ENCODE measurements around the gene KCNJ3.

KCNJ3 gene

GRCh38 chr2:154826827-154827226, 128.3 kb downstream of the KCNJ3 start:
- no peak overlapping the region for H3K23ac ChIP-seq (ENCODE audit: low read length in 2 of 2)
- no peak overlapping the region for H2BK5ac ChIP-seq (ENCODE audit: low read depth, low read length, poor library complexity, severe bottlenecking)
- no peak for DNase-seq
- H3K4me2 ChIP-seq (ENCODE audit: low read length, poor library complexity, severe bottlenecking), result no peak overlapping the region
- no peak overlapping the region for H3K27ac ChIP-seq (ENCODE audit: low read length, poor library complexity, severe bottlenecking)
- no peak overlapping the region for H3K18ac ChIP-seq (ENCODE audit: low read depth in 1 of 2, low read length in 2 of 2)
- WGBS, result 66% methylated on average over 3 of the region's 5 CpGs
- H3K79me1 ChIP-seq (replicated peaks; ENCODE audit: low read length, poor library complexity, severe bottlenecking), result no peaks in the 10 kb centered on the region
- no peak overlapping the region for H3K4ac ChIP-seq (ENCODE audit: low read depth in 1 of 2, low read length in 2 of 2)
- no peak overlapping the region for H2BK15ac ChIP-seq (ENCODE audit: low read depth, poor library complexity, severe bottlenecking)
- no peak overlapping the region for H2AFZ ChIP-seq (ENCODE audit: low read depth, low read length)
- H3K14ac ChIP-seq (ENCODE audit: low read length in 2 of 2), result no peak overlapping the region
- H3K9me3 ChIP-seq (ENCODE audit: control insufficient read depth, low read length), result no peaks in the 10 kb centered on the region
- no peak overlapping the region for H4K91ac ChIP-seq (ENCODE audit: low read length)
- H3K27me3 ChIP-seq (ENCODE audit: control insufficient read depth in 1 of 2, insufficient read depth in 1 of 2, low read length in 2 of 2), result no peaks in the 10 kb centered on the region
- no peaks in the 10 kb centered on the region for H3K4me1 ChIP-seq (ENCODE audit: control insufficient read depth, insufficient read depth, low read depth, low read length)
- H4K8ac ChIP-seq (ENCODE audit: low read length), result no peak overlapping the region
- H3K9ac ChIP-seq (ENCODE audit: low read length), result no peak overlapping the region
- H3K4me3 ChIP-seq (ENCODE audit: insufficient read depth in 1 of 2, low read depth in 1 of 2, low read length in 2 of 2), result no peak overlapping the region
- no peak overlapping the region for H2AK5ac ChIP-seq (ENCODE audit: low read length, severe bottlenecking)
- H3K36me3 ChIP-seq (ENCODE audit: control insufficient read depth in 1 of 2, insufficient read depth in 2 of 2, low read depth in 1 of 2, low read length in 2 of 2), result no peaks in the 10 kb centered on the region
- no peak overlapping the region for H2BK12ac ChIP-seq (ENCODE audit: low read length in 2 of 2)
- H2BK120ac ChIP-seq (ENCODE audit: low read depth, low read length), result no peak overlapping the region

- Histone ChIP-seq H2BK120ac (ENCODE audit: low read depth, low read length) (no peak overlapping the region), H3K9me3 (ENCODE audit: control insufficient read depth, low read length) (no peaks in the 10 kb centered on the region), H3K36me3 (ENCODE audit: control insufficient read depth in 1 of 2, insufficient read depth in 2 of 2, low read depth in 1 of 2, low read length in 2 of 2) (no peaks in the 10 kb centered on the region), H4K91ac (ENCODE audit: low read length) (no peak overlapping the region), H4K8ac (ENCODE audit: low read length) (no peak overlapping the region), H2AFZ (ENCODE audit: low read depth, low read length) (no peak overlapping the region), H3K4me3 (ENCODE audit: insufficient read depth in 1 of 2, low read depth in 1 of 2, low read length in 2 of 2) (no peak overlapping the region), H2BK15ac (ENCODE audit: low read depth, poor library complexity, severe bottlenecking) (no peak overlapping the region), H3K14ac (ENCODE audit: low read length in 2 of 2) (no peak overlapping the region), H2AK5ac (ENCODE audit: low read length, severe bottlenecking) (no peak overlapping the region), H3K23ac (ENCODE audit: low read length in 2 of 2) (no peak overlapping the region), H3K9ac (ENCODE audit: low read length) (no peak overlapping the region), H2BK5ac (ENCODE audit: low read depth, low read length, poor library complexity, severe bottlenecking) (no peak overlapping the region), H3K4ac (ENCODE audit: low read depth in 1 of 2, low read length in 2 of 2) (no peak overlapping the region), H3K27me3 (ENCODE audit: control insufficient read depth in 1 of 2, insufficient read depth in 1 of 2, low read length in 2 of 2) (no peaks in the 10 kb centered on the region), H3K4me1 (ENCODE audit: control insufficient read depth, insufficient read depth, low read depth, low read length) (no peaks in the 10 kb centered on the region), H3K4me2 (ENCODE audit: low read length, poor library complexity, severe bottlenecking) (no peak overlapping the region), H3K79me1 (replicated peaks; ENCODE audit: low read length, poor library complexity, severe bottlenecking) (no peaks in the 10 kb centered on the region), H3K27ac (ENCODE audit: low read length, poor library complexity, severe bottlenecking) (no peak overlapping the region), H3K18ac (ENCODE audit: low read depth in 1 of 2, low read length in 2 of 2) (no peak overlapping the region), H2BK12ac (ENCODE audit: low read length in 2 of 2) (no peak overlapping the region)
- DNase-seq, result no peak
- WGBS, result 82% methylated on average over 1 of the region's 1 CpG
Observed at GRCh38 chr2:154827286-154827685, 128.8 kb downstream of the KCNJ3 start.

GRCh38 chr2:154832711-154833110, 134.2 kb downstream of the KCNJ3 start:
- Histone ChIP-seq H2BK120ac (ENCODE audit: low read depth, low read length) (no peak overlapping the region), H4K91ac (ENCODE audit: low read length) (no peak overlapping the region), H3K27me3 (ENCODE audit: control insufficient read depth in 1 of 2, insufficient read depth in 1 of 2, low read length in 2 of 2) (no peaks in the 10 kb centered on the region), H3K4me3 (ENCODE audit: insufficient read depth in 1 of 2, low read depth in 1 of 2, low read length in 2 of 2) (no peak overlapping the region), H3K14ac (ENCODE audit: low read length in 2 of 2) (no peak overlapping the region), H3K4ac (ENCODE audit: low read depth in 1 of 2, low read length in 2 of 2) (no peak overlapping the region), H3K9me3 (ENCODE audit: control insufficient read depth, low read length) (no peaks in the 10 kb centered on the region), H3K4me1 (ENCODE audit: control insufficient read depth, insufficient read depth, low read depth, low read length) (no peaks in the 10 kb centered on the region), H2BK15ac (ENCODE audit: low read depth, poor library complexity, severe bottlenecking) (no peak overlapping the region), H3K27ac (ENCODE audit: low read length, poor library complexity, severe bottlenecking) (no peak overlapping the region), H3K23ac (ENCODE audit: low read length in 2 of 2) (no peak overlapping the region), H3K79me1 (replicated peaks; ENCODE audit: low read length, poor library complexity, severe bottlenecking) (no peaks in the 10 kb centered on the region), H3K4me2 (ENCODE audit: low read length, poor library complexity, severe bottlenecking) (no peak overlapping the region), H3K36me3 (ENCODE audit: control insufficient read depth in 1 of 2, insufficient read depth in 2 of 2, low read depth in 1 of 2, low read length in 2 of 2) (no peaks in the 10 kb centered on the region), H3K9ac (ENCODE audit: low read length) (no peak overlapping the region), H2BK5ac (ENCODE audit: low read depth, low read length, poor library complexity, severe bottlenecking) (no peak overlapping the region), H2AFZ (ENCODE audit: low read depth, low read length) (no peak overlapping the region), H3K18ac (ENCODE audit: low read depth in 1 of 2, low read length in 2 of 2) (no peak overlapping the region), H4K8ac (ENCODE audit: low read length) (no peak overlapping the region), H2BK12ac (ENCODE audit: low read length in 2 of 2) (no peak overlapping the region), H2AK5ac (ENCODE audit: low read length, severe bottlenecking) (no peak overlapping the region)
- WGBS, result 50% methylated on average over 1 of the region's 2 CpGs
- no peak for DNase-seq

- no peak for DNase-seq
- no peak overlapping the region for H2AFZ ChIP-seq (ENCODE audit: low read depth, low read length)
- H3K18ac ChIP-seq (ENCODE audit: low read depth in 1 of 2, low read length in 2 of 2), result no peak overlapping the region
- H4K91ac ChIP-seq (ENCODE audit: low read length), result no peak overlapping the region
- no peaks in the 10 kb centered on the region for H3K4me1 ChIP-seq (ENCODE audit: control insufficient read depth, insufficient read depth, low read depth, low read length)
- no peak overlapping the region for H3K4ac ChIP-seq (ENCODE audit: low read depth in 1 of 2, low read length in 2 of 2)
- H2AK5ac ChIP-seq (ENCODE audit: low read length, severe bottlenecking), result no peak overlapping the region
- H3K14ac ChIP-seq (ENCODE audit: low read length in 2 of 2), result no peak overlapping the region
- H3K4me2 ChIP-seq (ENCODE audit: low read length, poor library complexity, severe bottlenecking), result no peak overlapping the region
- H3K36me3 ChIP-seq (ENCODE audit: control insufficient read depth in 1 of 2, insufficient read depth in 2 of 2, low read depth in 1 of 2, low read length in 2 of 2), result no peaks in the 10 kb centered on the region
- H3K23ac ChIP-seq (ENCODE audit: low read length in 2 of 2), result no peak overlapping the region
- 75% methylated on average over 1 of the region's 2 CpGs for WGBS
- H3K27me3 ChIP-seq (ENCODE audit: control insufficient read depth in 1 of 2, insufficient read depth in 1 of 2, low read length in 2 of 2), result no peaks in the 10 kb centered on the region
- H3K9me3 ChIP-seq (ENCODE audit: control insufficient read depth, low read length), result no peaks in the 10 kb centered on the region
- no peak overlapping the region for H2BK5ac ChIP-seq (ENCODE audit: low read depth, low read length, poor library complexity, severe bottlenecking)
- no peak overlapping the region for H3K9ac ChIP-seq (ENCODE audit: low read length)
- no peak overlapping the region for H4K8ac ChIP-seq (ENCODE audit: low read length)
- H2BK120ac ChIP-seq (ENCODE audit: low read depth, low read length), result no peak overlapping the region
- H2BK15ac ChIP-seq (ENCODE audit: low read depth, poor library complexity, severe bottlenecking), result no peak overlapping the region
- no peaks in the 10 kb centered on the region for H3K79me1 ChIP-seq (replicated peaks; ENCODE audit: low read length, poor library complexity, severe bottlenecking)
- H3K4me3 ChIP-seq (ENCODE audit: insufficient read depth in 1 of 2, low read depth in 1 of 2, low read length in 2 of 2), result no peak overlapping the region
- no peak overlapping the region for H2BK12ac ChIP-seq (ENCODE audit: low read length in 2 of 2)
- no peak overlapping the region for H3K27ac ChIP-seq (ENCODE audit: low read length, poor library complexity, severe bottlenecking)
Observed at GRCh38 chr2:154836632-154837031, 138.1 kb downstream of the KCNJ3 start.

Data from mesenchymal stem cell (in vitro differentiated cells and primary cell).